GM12875 (cell line): ENCODE results near the gene CIPC.

Source experiments
- H3K4me3 ChIP-seq: one replicate; pipeline ENCODE4 v1.5.1; 2011; ENCODE audit warnings: low read depth, low read length, control low read depth
- CTCF ChIP-seq: IDR thresholded peaks from 2 replicates; pipeline ENCODE4 v1.5.1; 2011; ENCODE audit warnings: low read depth, mild to moderate bottlenecking, control low read depth, inconsistent platforms, low read length, moderate library complexity, borderline replicate concordance; ENCODE audit not compliant: insufficient read depth

Gene CIPC

GRCh38 chr14:77153802-77154201, 55.7 kb downstream of the CIPC start:
- TF ChIP-seq CTCF, result no peak
- no peak overlapping the region for H3K4me3 ChIP-seq

GRCh38 chr14:77154421-77154820, 56.4 kb downstream of the CIPC start:
- no peak overlapping the region for H3K4me3 ChIP-seq
- no peak for TF ChIP-seq CTCF

GRCh38 chr14:77155083-77155482, 57.0 kb downstream of the CIPC start:
- no peak for TF ChIP-seq CTCF

DNA sequence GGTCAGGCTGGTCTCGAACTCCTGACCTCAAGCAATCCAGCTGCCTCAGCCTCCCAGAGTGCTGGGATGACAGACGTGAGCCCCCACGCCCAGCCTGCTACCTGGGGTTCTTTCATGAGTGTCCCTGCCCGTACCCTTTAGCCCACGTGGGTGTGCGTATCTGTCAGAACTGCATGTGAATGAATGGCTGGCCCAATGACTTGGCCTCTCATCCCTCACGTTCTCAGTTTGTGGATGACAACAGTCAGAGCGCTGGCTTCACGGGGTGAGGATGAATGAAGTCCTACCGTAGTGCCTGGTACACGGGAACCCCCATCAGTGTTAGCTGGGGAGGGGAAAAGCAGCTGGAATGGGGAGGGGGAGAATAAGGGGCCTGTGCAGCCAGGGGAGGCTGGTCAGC, 59.7 kb downstream of the CIPC start:
- no peak for TF ChIP-seq CTCF
- H3K4me3 ChIP-seq, result no peak overlapping the region

More at GRCh38 chr14:77155083-77155482, 57.0 kb downstream of the CIPC start:
- no peak overlapping the region for H3K4me3 ChIP-seq

DNA sequence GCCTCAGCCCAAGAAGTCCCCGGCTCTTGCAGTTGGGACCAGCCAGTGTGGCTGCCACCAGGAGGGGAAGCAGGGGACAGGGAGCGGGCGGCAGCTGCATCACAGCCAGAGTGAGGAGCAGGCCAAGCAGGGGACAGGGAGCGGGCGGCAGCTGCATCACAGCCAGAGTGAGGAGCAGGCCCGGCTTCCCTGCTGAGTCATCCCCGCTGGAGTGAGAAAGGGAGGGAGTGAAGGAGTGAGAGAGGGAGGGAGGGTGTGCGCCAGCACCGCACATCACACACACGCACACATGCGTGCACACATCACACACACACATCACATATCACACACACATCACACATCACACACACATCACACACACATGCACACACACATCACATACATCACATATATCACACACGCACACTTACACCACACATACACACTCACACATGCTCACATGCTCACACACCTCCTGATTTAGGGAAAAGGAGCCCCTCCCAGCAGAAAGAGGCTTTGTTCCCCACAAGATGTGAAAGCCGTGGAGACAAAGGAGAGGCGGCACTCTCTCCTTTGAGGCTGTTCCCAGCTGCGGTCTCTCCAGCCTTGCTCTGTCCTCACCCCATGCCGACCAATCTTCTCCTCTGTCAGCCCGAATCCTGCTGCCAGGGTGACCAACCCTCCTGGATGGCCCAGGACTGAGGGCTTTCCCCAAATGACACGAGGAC, 60.3 kb downstream of the CIPC start:
- H3K4me3 ChIP-seq, result no peak overlapping the region
- no peak for TF ChIP-seq CTCF

DNA sequence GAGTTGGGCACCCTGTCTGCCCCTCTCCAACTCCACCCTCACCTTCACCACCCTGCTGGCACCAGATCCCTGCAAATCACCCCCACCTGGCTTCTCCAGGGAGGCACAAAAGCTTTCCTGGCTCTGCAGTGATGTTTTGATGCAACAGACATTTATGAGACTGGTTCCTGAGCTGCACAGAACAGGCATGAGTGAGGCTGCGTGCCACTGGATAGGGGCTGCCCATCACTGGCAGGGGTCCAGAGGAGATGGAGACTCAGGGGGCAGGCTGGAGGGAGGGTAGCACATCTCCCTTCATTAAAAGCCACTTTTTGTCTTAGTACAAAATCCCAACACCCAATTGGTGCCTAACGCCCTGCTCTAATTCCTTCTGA, 60.8 kb downstream of the CIPC start:
- TF ChIP-seq CTCF, result no peak
- H3K4me3 ChIP-seq, result no peak overlapping the region

GRCh38 chr14:77161011-77161410, 63.0 kb downstream of the CIPC start:
- H3K4me3 ChIP-seq, result no peak overlapping the region
- no peak for TF ChIP-seq CTCF
